Fibroblast of the aortic adventitia (primary cell): ENCODE data around the gene CADPS2. TPM values are rescaled to one million over a fixed set of nuclear protein-coding genes. Genes with fewer than 3 reads are reported as not detected.

Source experiments
- DNase-seq: peaks from one replicate; pipeline ENCODE4 v3.0.0-alpha.2; 2010; ENCODE audit warnings: low read depth
- H3K4me3 ChIP-seq: 2 replicates; pipeline ENCODE4 v1.5.1; 2011; ENCODE audit warnings: low read depth, mild to moderate bottlenecking, control low read depth, low read length, moderate library complexity
- total RNA-seq: library from RNA; depleted of rRNA; stranded (reverse); fragments of >200 nt; gene quantifications from 2 replicates; pipeline ENCODE4 v1.2.3, GENCODE V29; 2012; ENCODE audit warnings: low replicate concordance
- TF ChIP-seq, protein P1 (sequence below): IDR thresholded peaks from 2 replicates; pipeline ENCODE4 v1.5.1; 2011; ENCODE audit warnings: mild to moderate bottlenecking, low read length, control low read depth, inconsistent platforms; ENCODE audit not compliant: insufficient read depth

Gene CADPS2
- total RNA-seq, 1 donor: 16.0 TPM

GRCh38 chr7:122827763-122828162 is 58.5 kb downstream of the CADPS2 start:
- no peak for DNase-seq
- TF ChIP-seq, protein P1, sequence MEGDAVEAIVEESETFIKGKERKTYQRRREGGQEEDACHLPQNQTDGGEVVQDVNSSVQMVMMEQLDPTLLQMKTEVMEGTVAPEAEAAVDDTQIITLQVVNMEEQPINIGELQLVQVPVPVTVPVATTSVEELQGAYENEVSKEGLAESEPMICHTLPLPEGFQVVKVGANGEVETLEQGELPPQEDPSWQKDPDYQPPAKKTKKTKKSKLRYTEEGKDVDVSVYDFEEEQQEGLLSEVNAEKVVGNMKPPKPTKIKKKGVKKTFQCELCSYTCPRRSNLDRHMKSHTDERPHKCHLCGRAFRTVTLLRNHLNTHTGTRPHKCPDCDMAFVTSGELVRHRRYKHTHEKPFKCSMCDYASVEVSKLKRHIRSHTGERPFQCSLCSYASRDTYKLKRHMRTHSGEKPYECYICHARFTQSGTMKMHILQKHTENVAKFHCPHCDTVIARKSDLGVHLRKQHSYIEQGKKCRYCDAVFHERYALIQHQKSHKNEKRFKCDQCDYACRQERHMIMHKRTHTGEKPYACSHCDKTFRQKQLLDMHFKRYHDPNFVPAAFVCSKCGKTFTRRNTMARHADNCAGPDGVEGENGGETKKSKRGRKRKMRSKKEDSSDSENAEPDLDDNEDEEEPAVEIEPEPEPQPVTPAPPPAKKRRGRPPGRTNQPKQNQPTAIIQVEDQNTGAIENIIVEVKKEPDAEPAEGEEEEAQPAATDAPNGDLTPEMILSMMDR: no peak

DNA sequence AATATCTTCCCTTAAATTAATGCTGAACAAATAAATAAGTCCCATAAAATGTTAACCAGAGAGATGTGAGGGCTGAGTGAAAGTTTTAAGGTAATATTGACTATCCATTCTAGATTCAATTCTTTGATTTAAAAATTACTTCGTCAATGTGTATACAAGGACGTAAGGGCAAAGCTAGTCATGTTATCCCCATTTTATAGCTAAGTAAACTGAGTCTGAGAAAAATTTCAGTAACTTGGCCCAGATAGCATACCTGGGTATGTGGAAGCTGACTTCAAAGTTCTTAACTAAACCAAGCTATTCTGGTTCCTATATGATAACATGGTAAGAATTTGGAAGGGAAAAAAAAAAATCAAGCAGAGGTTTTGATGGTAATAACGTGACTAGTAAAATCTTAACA is 72.4 kb downstream of the CADPS2 start:
- no peak for DNase-seq
- no peak overlapping the region for H3K4me3 ChIP-seq
- TF ChIP-seq, protein P1: no peak

More at GRCh38 chr7:122827763-122828162, 58.5 kb downstream of the CADPS2 start:
- no peak overlapping the region for H3K4me3 ChIP-seq

- DNase-seq: no peak
- no peak overlapping the region for H3K4me3 ChIP-seq
- TF ChIP-seq, protein P1: no peak
Measured at GRCh38 chr7:122803851-122804250, 82.4 kb downstream of the CADPS2 start.

DNA sequence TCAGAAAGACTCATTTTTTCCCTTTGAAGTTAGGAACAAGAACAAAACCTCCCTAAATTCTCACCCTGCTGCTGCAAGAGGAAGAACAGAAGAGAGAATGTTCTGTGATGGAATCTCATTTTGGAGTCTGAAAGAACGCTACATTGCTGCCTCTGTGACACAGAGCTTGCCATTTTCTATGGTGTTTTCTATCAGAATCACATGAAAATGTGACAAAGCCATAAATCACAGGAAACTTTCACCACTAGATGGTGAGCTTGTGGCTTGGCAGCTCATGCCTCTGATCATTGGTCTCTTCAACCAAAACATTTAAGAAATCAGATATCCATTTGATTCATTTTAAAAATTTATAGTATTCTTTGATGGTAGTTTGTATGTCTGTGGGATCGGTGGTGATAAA is 82.9 kb downstream of the CADPS2 start:
- no peak overlapping the region for H3K4me3 ChIP-seq
- TF ChIP-seq, protein P1: peak; percentile 61
- peak; percentile 56 for DNase-seq

GRCh38 chr7:122802301-122802751 is 83.9 kb downstream of the CADPS2 start:
- DNase-seq: no peak
- H3K4me3 ChIP-seq: no peak overlapping the region
- TF ChIP-seq, protein P1: no peak

DNA sequence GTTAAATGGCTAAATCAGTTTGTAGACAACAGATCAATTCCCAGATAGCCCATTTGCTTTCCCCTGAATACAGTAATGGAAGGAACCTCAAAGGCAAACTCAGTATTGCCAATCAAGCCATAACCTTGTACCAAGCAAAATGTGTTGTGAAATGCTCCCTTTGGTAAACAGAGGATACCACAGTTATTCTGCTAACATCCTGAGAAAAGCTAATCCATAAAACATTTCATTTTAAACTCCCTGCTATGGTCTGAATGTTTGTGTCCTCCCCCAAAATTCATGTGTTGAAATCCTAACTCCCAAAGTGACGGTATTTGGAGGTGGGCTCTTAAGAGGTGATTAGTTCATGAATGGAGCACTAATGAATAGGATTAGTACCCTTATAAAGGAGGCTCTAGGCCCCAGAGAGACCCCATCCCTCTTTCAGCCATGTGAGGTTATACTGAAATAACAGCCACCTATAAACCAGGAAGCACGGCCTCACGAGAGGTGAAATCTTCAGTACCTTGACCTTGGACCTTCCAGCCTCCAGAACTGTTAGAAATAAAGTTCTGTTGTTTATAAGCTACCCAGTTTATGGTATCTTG is 94.2 kb downstream of the CADPS2 start:
- no peak for DNase-seq
- TF ChIP-seq, protein P1: no peak

DNA sequence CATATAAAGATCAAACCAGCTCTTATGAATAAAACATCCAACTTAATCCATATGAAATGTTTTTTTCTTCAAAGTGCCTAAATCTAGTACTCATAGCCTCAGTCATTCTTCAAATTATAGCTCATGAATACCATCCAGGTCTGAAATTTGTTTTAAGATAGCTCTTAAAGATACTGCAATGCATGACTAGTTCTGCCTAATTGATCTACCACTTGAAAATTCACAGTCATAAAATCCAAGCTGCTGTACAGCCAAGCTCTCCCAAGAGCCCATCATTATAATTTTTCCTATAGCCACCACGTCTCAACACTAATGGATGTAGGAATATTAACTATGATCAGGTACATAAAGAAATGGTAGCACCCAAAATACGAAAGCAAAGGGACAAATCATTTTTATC is 95.7 kb downstream of the CADPS2 start:
- no peak overlapping the region for H3K4me3 ChIP-seq
- DNase-seq: no peak
- TF ChIP-seq, protein P1: no peak

More for the DNA sequence above, 94.2 kb downstream of the CADPS2 start:
- no peak overlapping the region for H3K4me3 ChIP-seq
